Ishikawa (cell line): Measurements from ENCODE around the gene NKAPL.

ENCODE experiments used
- EP300 ChIP-seq: IDR thresholded peaks from 2 replicates; pipeline ENCODE4 v1.6.1; 2012; ENCODE audit warnings: borderline replicate concordance
- REST ChIP-seq: IDR thresholded peaks from 2 replicates; pipeline ENCODE4 v1.6.1; 2012; ENCODE audit warnings: low read depth, mild to moderate bottlenecking

- TF ChIP-seq REST (no peak), EP300 (no peak)
Measured at GRCh38 chr6:28248916-28249315, 10.2 kb upstream of the NKAPL start.
